SK-N-SH (cell line): ENCODE results near the gene POU6F2. TPM values are rescaled to one million over a fixed set of nuclear protein-coding genes. Genes with fewer than 3 reads are reported as not detected.

Experiments
- CTCF ChIA-PET: fragments of 300-600, 350-600 bp; formaldehyde crosslinking; extraction: SDS; loops from one replicate; lab custom pipeline; 2021; lab: Yijun Ruan, JAX
- POLR2A ChIA-PET: fragments of 350-600 bp; sonication (Branson Sonifier 250); formaldehyde crosslinking; extraction: SDS; loops from one replicate; lab custom pipeline; 2020; ENCODE audit warnings: antibody characterized with exemption, inconsistent platforms; lab: Yijun Ruan, JAX
- DNase-seq: peaks from one replicate; pipeline ENCODE4 v3.0.0; 2012
- H2AFZ ChIP-seq: fragments of 200-600 bp; sonication (generic); 2 replicates; pipeline ENCODE4 v1.8.1; 2016; ENCODE audit warnings: antibody characterized with exemption, mild to moderate bottlenecking, low read depth
- H3F3A ChIP-seq: fragments of 200-600 bp; sonication (generic); replicated peaks from 2 replicates; pipeline ENCODE3; 2016; ENCODE audit warnings: antibody characterized with exemption, mild to moderate bottlenecking; ENCODE audit not compliant: insufficient read depth
- H3K27ac ChIP-seq, 2 experiments: fragments of 200-500 bp in 1 of 2; fragments of 200-600 bp in 1 of 2; sonication (Bioruptor generic) in 1 of 2; sonication (generic), shearing (Covaris generic) in 1 of 2; 2 replicates each; pipeline versions ENCODE4 v1.5.1 to v1.6.1; 2014 to 2016; ENCODE audit warnings: low read depth in 2 of 2, inconsistent platforms in 1 of 2, low read length in 1 of 2, mild to moderate bottlenecking in 1 of 2, mixed read lengths in 1 of 2
- H3K27me3 ChIP-seq: fragments of 200-600 bp; sonication (generic), shearing (Covaris generic); 2 replicates; pipeline ENCODE4 v1.6.1; 2016; ENCODE audit warnings: mixed run types; ENCODE audit not compliant: insufficient read depth
- H3K36me3 ChIP-seq, 2 experiments: fragments of 200-500 bp in 1 of 2; fragments of 200-600 bp in 1 of 2; sonication (Bioruptor generic) in 1 of 2; sonication (generic) in 1 of 2; replicated peaks in 1 of 2; 2 replicates each; pipeline versions ENCODE3 to v1.5.1; 2014 to 2016; ENCODE audit warnings: low read length in 1 of 2, mild to moderate bottlenecking in 1 of 2; ENCODE audit not compliant: insufficient read depth in 2 of 2, control insufficient read depth in 1 of 2
- H3K4me1 ChIP-seq, 2 experiments: fragments of 200-500 bp in 1 of 2; fragments of 200-600 bp in 1 of 2; sonication (Bioruptor generic) in 1 of 2; sonication (generic), shearing (Covaris generic) in 1 of 2; 2 replicates each; pipeline versions ENCODE4 v1.5.1 to v1.6.1; 2014 to 2016; ENCODE audit warnings: low read depth in 1 of 2, low read length in 1 of 2, mixed run types in 1 of 2; ENCODE audit not compliant: insufficient read depth in 2 of 2, control insufficient read depth in 1 of 2
- H3K4me2 ChIP-seq: fragments of 200-600 bp; sonication (generic), shearing (Covaris generic); 2 replicates; pipeline ENCODE4 v1.6.1; 2017; ENCODE audit warnings: mixed run types
- H3K4me3 ChIP-seq, 2 experiments: fragments of 200-500 bp in 1 of 2; fragments of 200-600 bp in 1 of 2; sonication (Bioruptor generic) in 1 of 2; sonication (generic), shearing (Covaris generic) in 1 of 2; 2 replicates each; pipeline versions ENCODE4 v1.5.1 to v1.8.1; 2014 to 2016; ENCODE audit warnings: low read depth in 2 of 2, inconsistent platforms in 1 of 2, low read length in 1 of 2, mild to moderate bottlenecking in 1 of 2, mixed read lengths in 1 of 2, moderate library complexity in 1 of 2
- H3K79me2 ChIP-seq: fragments of 200-600 bp; sonication (generic); 2 replicates; pipeline ENCODE4 v1.8.1; 2017; ENCODE audit warnings: mild to moderate bottlenecking; ENCODE audit not compliant: insufficient read depth
- H3K9ac ChIP-seq: fragments of 200-600 bp; sonication (generic); 2 replicates; pipeline ENCODE4 v1.6.1; 2017; ENCODE audit warnings: mixed run types
- H3K9me2 ChIP-seq: fragments of 200-600 bp; sonication (generic); 2 replicates; pipeline ENCODE4 v1.6.1; 2017; ENCODE audit warnings: mixed run types
- H3K9me3 ChIP-seq: fragments of 200-600 bp; sonication (generic); 2 replicates; pipeline ENCODE4 v1.6.1; 2017; ENCODE audit warnings: mixed run types, mild to moderate bottlenecking, moderate library complexity
- H4K20me1 ChIP-seq: fragments of 200-600 bp; sonication (generic); 2 replicates; pipeline ENCODE4 v1.6.1; 2017; ENCODE audit warnings: mild to moderate bottlenecking, mixed run types; ENCODE audit not compliant: insufficient read depth
- CHD2 ChIP-seq: fragments of 150-350 bp; IDR thresholded peaks from 2 replicates; pipeline ENCODE4 v1.6.1; 2018; ENCODE audit warnings: low read length; ENCODE audit not compliant: partially characterized antibody
- EP300 ChIP-seq, 2 experiments: IDR thresholded peaks; 2 replicates each; pipeline versions ENCODE4 v1.4.0 to v1.6.1; 2012; ENCODE audit warnings: borderline replicate concordance in 1 of 2, low read depth in 1 of 2, low read length in 1 of 2
- EZH2phosphoT487 ChIP-seq: fragments of 200-600 bp; sonication (generic); IDR thresholded peaks from 2 replicates; pipeline ENCODE4 v1.6.1; 2017; ENCODE audit warnings: low read depth, mixed run types, mild to moderate bottlenecking, antibody characterized with exemption, moderate library complexity, borderline replicate concordance
- FOSL2 ChIP-seq: IDR thresholded peaks from 2 replicates; pipeline ENCODE4 v1.4.0; 2012; ENCODE audit warnings: low read depth, mild to moderate bottlenecking, moderate library complexity, borderline replicate concordance
- FOXJ3 ChIP-seq: sonication (generic); formaldehyde crosslinking; IDR thresholded peaks from 2 replicates; pipeline ENCODE4 v1.5.1; 2020; ENCODE audit warnings: mild to moderate bottlenecking, missing genetic modification reagents
- FOXM1 ChIP-seq: IDR thresholded peaks from 2 replicates; pipeline ENCODE4 v1.4.0; 2012; ENCODE audit warnings: low read depth, mild to moderate bottlenecking
- GABPA ChIP-seq: IDR thresholded peaks from 2 replicates; pipeline ENCODE4 v1.4.0; 2012; ENCODE audit warnings: low read depth, mild to moderate bottlenecking
- IRF3 ChIP-seq: fragments of 150-350 bp; IDR thresholded peaks from 2 replicates; pipeline ENCODE4 v1.6.1; 2016; ENCODE audit warnings: mild to moderate bottlenecking, low read depth, low read length
- JUND ChIP-seq: IDR thresholded peaks from 2 replicates; pipeline ENCODE4 v1.4.0; 2012
- MAX ChIP-seq: IDR thresholded peaks from 2 replicates; pipeline ENCODE4 v1.4.0; 2012; ENCODE audit warnings: low read depth
- MEF2A ChIP-seq: IDR thresholded peaks from 2 replicates; pipeline ENCODE4 v1.4.0; 2012; ENCODE audit warnings: low read depth, borderline replicate concordance
- PBX3 ChIP-seq: IDR thresholded peaks from 2 replicates; pipeline ENCODE4; 2012
- POLR2AphosphoS5 ChIP-seq: IDR thresholded peaks from 2 replicates; pipeline ENCODE4 v1.6.1; 2012; ENCODE audit warnings: low read depth, low read length
- RAD21 ChIP-seq: IDR thresholded peaks from 2 replicates; pipeline ENCODE4 v1.6.1; 2012; ENCODE audit warnings: mild to moderate bottlenecking, low read length
- RCOR1 ChIP-seq: fragments of 150-350 bp; IDR thresholded peaks from 2 replicates; pipeline ENCODE4 v1.6.1; 2017; ENCODE audit warnings: antibody characterized with exemption, low read length
- SIN3A ChIP-seq: IDR thresholded peaks from 2 replicates; pipeline ENCODE4 v1.6.1; 2012; ENCODE audit warnings: low read depth, mild to moderate bottlenecking, low read length, moderate library complexity, borderline replicate concordance
- TCF12 ChIP-seq: IDR thresholded peaks from 2 replicates; pipeline ENCODE4 v1.4.0; 2012
- USF1 ChIP-seq: IDR thresholded peaks from 2 replicates; pipeline ENCODE4 v1.4.0; 2012; ENCODE audit warnings: low read depth, borderline replicate concordance
- USF2 ChIP-seq: fragments of 150-350 bp; IDR thresholded peaks from 2 replicates; pipeline ENCODE4 v1.6.1; 2017; ENCODE audit warnings: antibody characterized with exemption, low read length, low read depth, borderline replicate concordance
- YY1 ChIP-seq: IDR thresholded peaks from 2 replicates; pipeline ENCODE4 v1.4.0; 2012; ENCODE audit warnings: low read depth, mild to moderate bottlenecking
- ZBTB33 ChIP-seq: IDR thresholded peaks from 2 replicates; pipeline ENCODE4 v1.4.0; 2012; ENCODE audit warnings: low read depth, borderline replicate concordance
- WGBS: methylation state at CpG from one replicate; pipeline ENCODE4 v1.1.6; 2017; ENCODE audit warnings: low lambda C conversion rate; 5-methylcytosine and 5-hydroxymethylcytosine counted together
- polyA plus RNA-seq, 3 experiments: library from polyadenylated mRNA; depleted of rRNA; stranded (reverse); fragments of >200 nt; gene quantifications; 2 replicates each; pipeline ENCODE4 v1.2.3, GENCODE V29; 2012

The POU6F2 gene
- under 0.01 TPM in 1 of 2 replicates, not detected in the other for polyA plus RNA-seq (2012; rRNA removed)
- polyA plus RNA-seq (2012; cell fraction: cytosol; rRNA removed) = not detected in 2 replicates
- polyA plus RNA-seq (2012; cell fraction: nucleus; rRNA removed) = not detected in 2 replicates

- CTCF ChIA-PET = no interaction called here
- Histone ChIP-seq H3K36me3 (no peaks in the 10 kb centered on the region), H3K4me2 (no peak within 1 kb of the TSS), H3K9me2 (no peaks in the 10 kb centered on the region), H3F3A (no peaks in the 10 kb centered on the region), H3K79me2 (no peaks in the 10 kb centered on the region), H3K4me1 (no peaks in the 10 kb centered on the region), H2AFZ (no peak within 1 kb of the TSS), H4K20me1 (no peaks in the 10 kb centered on the region), H3K27ac (no peak within 1 kb of the TSS), H3K4me3 (no peak within 1 kb of the TSS), H3K9ac (no peak within 1 kb of the TSS), H3K9me3 (no peaks in the 10 kb centered on the region), H3K27me3 (peaks cover 39% of the 10 kb centered on the region)
- no peak for DNase-seq
- TF ChIP-seq RAD21 (no peak), FOSL2 (no peak), YY1 (no peak), CHD2 (no peak), USF2 (no peak), ZBTB33 (no peak), IRF3 (no peak)
- POLR2A ChIA-PET = no interaction called here
- WGBS = 51% methylated on average over 7 of the region's 7 CpGs
Observed at GRCh38 chr7:38977685-38978084, at the start of gene POU6F2. TSS of gene POU6F2 (plus strand) at chr7:38977909. CDS start at chr7:38977954, 45 bp downstream.

GRCh38 chr7:38928506-38928905 is 49.2 kb upstream of the POU6F2 start:
- Histone ChIP-seq H3K9ac (no peak overlapping the region), H3K4me1 (peaks cover 0 to 13% of the 10 kb centered on the region in 2 experiments; a peak in 1 of 4 replicates), H4K20me1 (no peaks in the 10 kb centered on the region), H2AFZ (no peak overlapping the region), H3K9me3 (no peaks in the 10 kb centered on the region), H3K4me2 (no peak overlapping the region), H3K79me2 (no peaks in the 10 kb centered on the region), H3K36me3 (no peaks in the 10 kb centered on the region), H3K4me3 (no peak overlapping the region), H3K27me3 (no peaks in the 10 kb centered on the region), H3F3A (peaks cover 5% of the 10 kb centered on the region), H3K9me2 (no peaks in the 10 kb centered on the region), H3K27ac (no peak overlapping the region)
- ChIA-PET CTCF (no interaction called here), POLR2A (no interaction called here)
- TF ChIP-seq MEF2A (no peak), EZH2phosphoT487 (no peak), POLR2AphosphoS5 (no peak), EP300 (IDR thresholded peaks at IDR 0.05; ENCODE audit: borderline replicate concordance in 1 of 2, low read depth in 1 of 2, low read length in 1 of 2) (no peak), MAX (no peak), PBX3 (no peak), JUND (no peak), FOSL2 (no peak), FOXM1 (no peak), IRF3 (no peak), SIN3A (no peak), USF1 (no peak), TCF12 (no peak), GABPA (no peak), FOXJ3 (no peak), RAD21 (no peak), RCOR1 (no peak)
- WGBS = 78% methylated on average over 3 of the region's 3 CpGs
- DNase-seq = no peak
